ENCODE results near the gene FAM83G.
A peak's percentile ranks its signal among the peaks of the same experiment; 100 is the strongest.

The FAM83G gene

GRCh38 chr17:18987862-18988545, 16.6 kb downstream of the FAM83G start:
- DNase-seq = no peak

GRCh38 chr17:18987230-18987610, 17.3 kb downstream of the FAM83G start:
- no peak for DNase-seq

- DNase-seq = no peak
Measured at GRCh38 chr17:18986541-18987229, 17.9 kb downstream of the FAM83G start.

- DNase-seq = peak in 1 of 4 experiments; percentile 25
Measured at GRCh38 chr17:18985475-18985874, 19.1 kb downstream of the FAM83G start.

- DNase-seq = no peak
Measured at GRCh38 chr17:18984273-18985114, 20.1 kb downstream of the FAM83G start.

GRCh38 chr17:18981642-18982424, 22.7 kb downstream of the FAM83G start:
- peak; percentile 25 to 55 (median 42) for DNase-seq

- DNase-seq = no peak
Measured at GRCh38 chr17:18981335-18981641, 23.3 kb downstream of the FAM83G start.

GRCh38 chr17:18980682-18981334, 23.8 kb downstream of the FAM83G start:
- no peak for DNase-seq

GRCh38 chr17:18978655-18979054, 25.9 kb downstream of the FAM83G start:
- no peak for DNase-seq

- DNase-seq = no peak
Measured at GRCh38 chr17:18978050-18978449, 26.5 kb downstream of the FAM83G start.

GRCh38 chr17:18977646-18978045, 26.9 kb downstream of the FAM83G start:
- no peak for DNase-seq

GRCh38 chr17:18977021-18977420, 27.5 kb downstream of the FAM83G start:
- DNase-seq = no peak

- no peak for DNase-seq
Measured at GRCh38 chr17:18976201-18976600, 28.4 kb downstream of the FAM83G start.

GRCh38 chr17:18975597-18975996, 29.0 kb downstream of the FAM83G start:
- DNase-seq = no peak

GRCh38 chr17:18974407-18975149, 30.0 kb downstream of the FAM83G start:
- DNase-seq = peak in 1 of 4 experiments; percentile 19

GRCh38 chr17:18971801-18972200, 32.8 kb downstream of the FAM83G start:
- DNase-seq = no peak

- no peak for DNase-seq
Measured at GRCh38 chr17:18970582-18971480, 33.7 kb downstream of the FAM83G start.

- DNase-seq = peak in 3 of 4 experiments; percentile 22 to 48 (median 41)
Measured at GRCh38 chr17:18968945-18969887, 35.3 kb downstream of the FAM83G start.

- DNase-seq = no peak
Measured at GRCh38 chr17:18968345-18968744, 36.2 kb downstream of the FAM83G start.
